ENCODE results near the gene ZMYND15.

The ZMYND15 gene

GRCh38 chr17:4717791-4718190 lies 21.8 kb upstream of the ZMYND15 start:
- DNase-seq: no peak

GRCh38 chr17:4718276-4718675 lies 21.4 kb upstream of the ZMYND15 start:
- DNase-seq: no peak

- DNase-seq: no peak
These were observed 20.5 kb upstream of the ZMYND15 start for GRCh38 chr17:4719146-4719545.

- no peak for DNase-seq
These were observed 19.9 kb upstream of the ZMYND15 start for GRCh38 chr17:4719684-4720221.

GRCh38 chr17:4720787-4721186 lies 18.8 kb upstream of the ZMYND15 start:
- no peak for DNase-seq

- DNase-seq: no peak
These were observed 18.2 kb upstream of the ZMYND15 start for GRCh38 chr17:4721203-4722135.

GRCh38 chr17:4722678-4723240 lies 16.9 kb upstream of the ZMYND15 start:
- no peak for DNase-seq

GRCh38 chr17:4724650-4725049 lies 15.0 kb upstream of the ZMYND15 start:
- no peak for DNase-seq

- no peak for DNase-seq
These were observed 13.9 kb upstream of the ZMYND15 start for GRCh38 chr17:4725646-4726310.

- no peak for DNase-seq
These were observed 11.5 kb upstream of the ZMYND15 start for GRCh38 chr17:4728124-4728523.

GRCh38 chr17:4733073-4733531 lies 6.5 kb upstream of the ZMYND15 start:
- no peak for DNase-seq

GRCh38 chr17:4734857-4735475 lies 4.7 kb upstream of the ZMYND15 start:
- no peak for DNase-seq

GRCh38 chr17:4735876-4736651 lies 3.6 kb upstream of the ZMYND15 start:
- DNase-seq: no peak

- no peak for DNase-seq
These were observed 1.2 kb upstream of the ZMYND15 start for GRCh38 chr17:4738136-4739121.

GRCh38 chr17:4740025-4740351 lies 355 bp downstream of the ZMYND15 start:
- no peak for DNase-seq

- DNase-seq: no peak
These were observed 951 bp downstream of the ZMYND15 start for GRCh38 chr17:4740584-4740983.

- DNase-seq: no peak
These were observed 1.9 kb downstream of the ZMYND15 start for GRCh38 chr17:4741544-4741943.

GRCh38 chr17:4742133-4742532 lies 2.5 kb downstream of the ZMYND15 start:
- DNase-seq: no peak

GRCh38 chr17:4742629-4743028 lies 3.0 kb downstream of the ZMYND15 start:
- DNase-seq: no peak

- no peak for DNase-seq
These were observed 3.6 kb downstream of the ZMYND15 start for GRCh38 chr17:4743216-4743615.

- DNase-seq: no peak
These were observed 4.3 kb downstream of the ZMYND15 start for GRCh38 chr17:4743898-4744297.

All from effector CD8-positive, alpha-beta T cell (primary cell).